Measurements from ENCODE around the gene GRK5.

DNA sequence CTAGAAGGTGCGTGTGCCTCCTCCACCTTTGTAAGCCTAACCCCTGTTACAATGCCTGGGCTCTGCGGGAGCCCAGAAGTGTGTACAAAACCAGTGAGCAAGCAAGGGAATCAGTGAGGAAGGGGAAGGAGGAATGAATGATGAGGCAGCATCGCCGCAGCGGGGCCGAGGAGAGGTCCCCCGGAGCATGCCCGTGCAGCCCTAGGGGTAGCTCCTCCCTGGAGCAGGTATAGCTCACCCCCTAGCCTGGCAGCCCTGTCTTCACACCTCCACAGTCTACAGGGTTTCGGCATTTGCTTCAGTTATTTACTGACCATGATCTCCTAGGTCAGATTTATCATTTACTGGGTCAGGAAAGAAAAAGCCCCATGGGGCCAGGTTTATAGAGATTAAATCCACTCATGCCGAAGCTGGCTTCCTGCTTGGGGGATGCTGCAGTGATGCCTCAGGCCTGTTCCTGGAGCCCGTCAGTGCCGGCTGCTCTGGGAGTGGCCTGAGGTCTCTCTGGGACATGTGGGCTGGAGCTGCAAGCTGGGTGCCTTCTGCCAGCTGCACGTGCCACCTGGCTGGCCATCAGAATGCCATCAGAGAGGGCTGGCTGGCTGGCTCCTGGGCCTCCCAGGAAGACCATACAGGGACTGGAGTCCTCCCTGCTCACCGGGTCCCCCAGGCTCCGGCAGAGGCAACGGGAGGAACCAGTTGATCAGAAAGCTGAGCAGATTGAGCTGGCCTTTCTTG lies 138.9 kb downstream of the GRK5 start:
- TF ChIP-seq, protein P1, sequence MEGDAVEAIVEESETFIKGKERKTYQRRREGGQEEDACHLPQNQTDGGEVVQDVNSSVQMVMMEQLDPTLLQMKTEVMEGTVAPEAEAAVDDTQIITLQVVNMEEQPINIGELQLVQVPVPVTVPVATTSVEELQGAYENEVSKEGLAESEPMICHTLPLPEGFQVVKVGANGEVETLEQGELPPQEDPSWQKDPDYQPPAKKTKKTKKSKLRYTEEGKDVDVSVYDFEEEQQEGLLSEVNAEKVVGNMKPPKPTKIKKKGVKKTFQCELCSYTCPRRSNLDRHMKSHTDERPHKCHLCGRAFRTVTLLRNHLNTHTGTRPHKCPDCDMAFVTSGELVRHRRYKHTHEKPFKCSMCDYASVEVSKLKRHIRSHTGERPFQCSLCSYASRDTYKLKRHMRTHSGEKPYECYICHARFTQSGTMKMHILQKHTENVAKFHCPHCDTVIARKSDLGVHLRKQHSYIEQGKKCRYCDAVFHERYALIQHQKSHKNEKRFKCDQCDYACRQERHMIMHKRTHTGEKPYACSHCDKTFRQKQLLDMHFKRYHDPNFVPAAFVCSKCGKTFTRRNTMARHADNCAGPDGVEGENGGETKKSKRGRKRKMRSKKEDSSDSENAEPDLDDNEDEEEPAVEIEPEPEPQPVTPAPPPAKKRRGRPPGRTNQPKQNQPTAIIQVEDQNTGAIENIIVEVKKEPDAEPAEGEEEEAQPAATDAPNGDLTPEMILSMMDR (IDR thresholded peaks at IDR 0.05): no peak
- TF ChIP-seq POLR2A (IDR thresholded peaks at IDR 0.05): no peak

Data from right lobe of liver (tissue), 4 donors.